Left forelimb (tissue), 1 donor: ENCODE data around the gene MSMP.

Experiments
- DNase-seq: peaks from one replicate; pipeline ENCODE4 v3.0.0-alpha.2; 2018; ENCODE audit warnings: low spot score

The MSMP gene

DNA sequence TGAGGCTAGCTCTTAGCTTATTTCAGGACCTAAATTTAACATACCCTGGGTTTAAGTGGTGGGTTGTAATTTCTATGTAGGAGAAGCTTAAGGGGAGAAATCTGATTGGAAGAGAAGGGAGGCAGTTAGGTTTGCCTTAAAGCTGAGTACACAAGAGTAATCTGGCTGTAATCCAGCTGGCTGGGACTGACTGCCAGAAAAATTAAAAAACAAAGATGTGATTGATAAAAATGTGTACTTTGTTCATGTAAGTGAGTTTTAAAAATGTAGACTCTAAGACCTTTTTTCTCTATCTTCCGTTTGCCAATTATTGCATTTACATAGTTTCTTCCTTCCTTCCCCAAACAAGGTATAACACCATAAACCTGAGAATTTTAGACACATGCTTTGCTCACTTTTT lies 17.5 kb upstream of the MSMP start:
- no peak for DNase-seq

DNA sequence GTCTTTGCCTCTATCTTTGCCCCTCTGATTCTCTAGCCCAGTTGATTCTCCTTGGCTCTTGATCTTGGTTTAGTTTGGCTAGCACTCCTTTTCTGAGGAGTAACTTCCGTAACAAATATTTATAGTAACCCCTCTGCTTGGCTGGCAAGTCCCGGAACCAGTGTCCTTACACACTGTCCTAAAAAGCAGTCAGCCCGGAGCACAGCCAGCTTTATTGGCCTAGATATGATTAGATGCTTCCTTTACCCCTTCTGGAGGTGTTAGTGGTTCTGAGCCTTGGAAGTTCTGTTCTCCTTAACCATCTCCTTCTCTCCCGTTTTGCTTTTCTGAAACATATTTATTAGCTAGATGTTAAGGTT lies 17.0 kb upstream of the MSMP start:
- no peak for DNase-seq

DNA sequence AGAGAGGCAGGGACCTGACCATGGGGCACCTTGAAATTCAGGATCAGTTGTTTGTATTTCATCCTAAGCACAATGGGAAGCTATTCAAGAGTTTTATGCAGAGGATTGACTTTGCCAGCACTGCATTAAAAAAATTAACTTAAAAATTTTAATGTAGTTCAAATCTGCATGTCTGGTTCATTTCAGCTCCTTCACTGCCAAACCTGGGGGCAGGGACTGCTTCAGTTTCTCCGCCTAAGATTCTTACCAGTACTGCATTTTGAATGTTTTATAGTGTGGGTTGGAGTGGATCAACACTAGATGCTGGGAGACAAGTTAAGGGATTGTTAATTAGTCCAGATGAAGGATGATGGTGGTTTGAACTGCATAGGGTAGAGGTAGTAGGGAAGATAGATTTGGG lies 15.7 kb upstream of the MSMP start:
- DNase-seq, result no peak

DNA sequence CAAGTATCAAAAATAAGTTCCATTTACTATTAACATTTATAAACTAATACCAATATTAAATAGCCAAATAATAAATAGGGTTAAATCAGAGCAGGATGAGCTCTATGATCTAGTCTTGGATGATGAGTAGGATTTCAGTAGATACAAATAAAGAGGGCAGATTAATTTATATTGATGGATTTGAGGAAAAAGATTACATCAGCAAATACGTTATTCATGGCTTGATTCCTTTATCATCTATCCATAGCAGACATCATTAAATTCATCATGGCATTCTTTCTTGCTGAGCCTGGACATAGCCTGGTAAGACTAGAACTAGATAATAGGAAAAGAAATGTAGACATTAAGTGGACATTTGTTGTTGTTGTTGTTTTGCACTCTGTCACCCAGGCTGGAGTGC lies 13.4 kb upstream of the MSMP start:
- DNase-seq, result no peak

DNA sequence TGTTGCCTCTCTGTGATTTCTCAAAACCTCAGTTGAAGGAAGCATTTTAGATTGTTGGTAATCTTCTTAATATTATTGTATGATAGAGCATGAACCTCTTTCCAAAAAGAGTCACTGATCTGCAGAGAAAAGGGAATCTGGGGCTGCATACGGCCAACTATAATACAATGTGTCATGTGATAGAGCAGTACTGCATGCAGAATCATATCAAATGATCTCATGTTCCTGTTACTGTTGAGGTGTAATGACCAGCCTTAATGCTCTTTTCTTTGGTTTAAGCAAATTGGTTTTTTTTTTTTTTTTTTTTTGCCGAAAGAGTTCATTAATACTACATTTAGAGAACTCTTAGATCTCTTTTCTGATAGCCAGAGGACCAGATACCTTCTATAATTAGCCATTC lies 12.9 kb upstream of the MSMP start:
- no peak for DNase-seq

DNA sequence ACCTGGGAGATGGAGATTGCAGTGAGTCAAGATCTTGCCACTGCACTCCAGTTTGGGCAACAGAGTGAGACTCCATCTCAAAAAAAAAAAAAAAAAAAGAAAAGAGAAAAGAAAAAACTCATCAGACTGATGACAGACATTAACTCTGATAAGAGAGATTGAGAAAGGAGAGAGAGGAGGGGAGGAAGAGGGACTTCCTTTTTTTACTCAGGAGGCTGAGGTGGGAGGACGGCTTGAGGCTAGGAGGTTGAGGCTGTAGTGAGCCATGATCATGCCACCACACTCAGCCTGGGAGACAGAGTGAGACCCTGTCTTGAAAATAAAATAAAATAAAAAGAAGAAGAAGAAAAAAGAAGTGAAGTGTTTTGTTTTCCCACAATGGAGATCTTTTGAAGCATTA lies 9.7 kb upstream of the MSMP start:
- DNase-seq, result no peak

DNA sequence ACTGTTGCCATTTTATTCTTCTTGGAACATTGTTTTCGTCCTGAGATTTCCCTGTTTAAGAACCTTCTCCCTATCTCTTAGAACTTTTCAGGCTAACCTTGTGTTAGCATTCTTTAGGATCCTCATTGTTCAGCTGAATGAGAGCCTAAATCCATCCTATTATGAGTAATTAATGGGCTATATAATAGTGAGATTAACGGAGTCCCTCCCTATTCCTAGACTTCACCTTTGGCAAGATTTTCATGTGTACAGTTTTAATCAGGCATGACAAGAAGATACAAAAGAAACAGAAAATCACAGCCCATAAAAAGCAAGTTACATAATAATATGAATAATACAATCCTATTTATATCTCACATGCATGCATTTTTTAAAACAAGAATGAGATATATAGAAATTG lies 9.1 kb upstream of the MSMP start:
- DNase-seq, result no peak

DNA sequence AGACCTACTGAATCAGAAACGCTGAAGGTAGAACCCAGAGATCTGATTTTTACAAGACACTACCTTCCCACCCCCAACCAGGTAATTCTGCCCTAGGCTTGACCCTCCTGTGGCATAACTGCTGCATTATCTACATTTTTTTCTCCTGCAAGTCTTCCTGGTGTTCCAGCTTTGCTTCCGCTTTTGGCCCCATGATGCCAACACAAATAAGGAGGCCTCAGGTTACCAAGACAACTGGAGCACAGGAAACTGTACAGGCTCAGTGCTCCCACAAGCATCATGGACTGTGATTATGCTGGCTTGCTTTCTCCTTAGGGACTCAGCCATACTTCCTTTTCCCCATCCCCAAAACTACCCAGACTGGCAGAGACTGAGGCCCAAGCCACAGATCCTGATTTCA lies 6.6 kb upstream of the MSMP start:
- DNase-seq, result no peak

DNA sequence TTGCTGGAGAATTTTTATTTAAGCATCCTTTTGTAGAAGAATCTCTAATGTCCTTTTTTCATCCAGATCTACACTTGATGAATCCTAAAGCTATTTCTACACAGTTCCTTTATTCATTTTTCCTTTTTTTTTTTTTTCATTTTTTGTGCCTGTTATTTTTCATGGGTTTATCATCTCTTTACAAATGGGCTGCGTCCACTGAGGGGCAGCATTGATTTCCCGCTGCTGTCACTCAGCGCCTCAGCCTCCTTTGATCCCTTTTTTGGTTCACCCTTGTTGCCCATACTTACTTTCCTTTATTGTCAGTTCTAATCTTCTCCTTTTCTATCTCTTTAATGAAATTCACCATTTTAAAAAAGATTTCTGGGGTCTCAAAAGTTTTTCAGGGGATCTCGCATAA lies 5.7 kb upstream of the MSMP start:
- DNase-seq, result no peak

DNA sequence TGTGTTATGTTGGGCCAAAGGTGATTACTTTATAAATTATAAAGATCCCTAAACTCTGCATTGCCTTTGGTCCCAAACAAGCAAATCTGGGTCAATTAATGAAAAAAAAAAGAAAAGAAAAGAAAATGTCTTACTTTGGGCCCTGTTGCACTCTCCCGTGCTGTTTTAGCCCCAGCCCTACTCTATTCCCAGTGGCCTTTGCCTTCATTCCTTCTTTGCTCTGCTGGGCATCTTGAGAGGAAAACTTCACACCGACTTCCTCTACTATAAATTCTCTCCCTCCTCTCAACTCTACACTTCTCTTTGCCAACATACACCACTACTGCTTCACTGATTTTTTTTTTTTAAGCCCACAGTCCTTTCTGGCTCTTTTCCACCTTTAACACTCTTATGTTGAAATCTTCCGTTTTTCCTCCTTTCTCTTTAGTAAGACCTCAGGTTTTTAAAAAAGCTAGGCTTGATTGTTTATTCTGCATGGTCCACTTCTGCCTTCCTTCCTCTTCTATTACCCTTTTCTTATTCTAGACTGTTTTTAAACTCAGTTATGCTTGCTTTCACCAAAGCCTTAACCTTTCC lies 4.5 kb upstream of the MSMP start:
- no peak for DNase-seq

DNA sequence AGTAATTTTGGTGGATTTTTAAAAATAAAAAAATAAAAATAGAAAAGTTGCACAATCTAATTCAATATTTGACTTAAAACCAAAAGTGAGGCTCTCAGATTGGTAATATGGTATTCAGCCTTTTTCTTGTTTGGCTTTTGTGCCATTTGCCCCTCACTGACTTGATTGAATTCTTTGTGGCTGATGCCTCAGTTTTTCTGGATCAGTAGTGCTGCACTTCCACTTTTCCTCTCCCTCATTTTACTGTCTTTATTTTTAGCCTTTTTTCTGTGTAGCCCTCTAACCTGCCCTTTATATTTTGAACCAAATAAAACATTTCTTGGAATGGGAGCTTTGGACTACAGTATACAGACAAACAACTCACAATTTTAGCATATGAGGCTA lies 3.8 kb upstream of the MSMP start:
- no peak for DNase-seq

DNA sequence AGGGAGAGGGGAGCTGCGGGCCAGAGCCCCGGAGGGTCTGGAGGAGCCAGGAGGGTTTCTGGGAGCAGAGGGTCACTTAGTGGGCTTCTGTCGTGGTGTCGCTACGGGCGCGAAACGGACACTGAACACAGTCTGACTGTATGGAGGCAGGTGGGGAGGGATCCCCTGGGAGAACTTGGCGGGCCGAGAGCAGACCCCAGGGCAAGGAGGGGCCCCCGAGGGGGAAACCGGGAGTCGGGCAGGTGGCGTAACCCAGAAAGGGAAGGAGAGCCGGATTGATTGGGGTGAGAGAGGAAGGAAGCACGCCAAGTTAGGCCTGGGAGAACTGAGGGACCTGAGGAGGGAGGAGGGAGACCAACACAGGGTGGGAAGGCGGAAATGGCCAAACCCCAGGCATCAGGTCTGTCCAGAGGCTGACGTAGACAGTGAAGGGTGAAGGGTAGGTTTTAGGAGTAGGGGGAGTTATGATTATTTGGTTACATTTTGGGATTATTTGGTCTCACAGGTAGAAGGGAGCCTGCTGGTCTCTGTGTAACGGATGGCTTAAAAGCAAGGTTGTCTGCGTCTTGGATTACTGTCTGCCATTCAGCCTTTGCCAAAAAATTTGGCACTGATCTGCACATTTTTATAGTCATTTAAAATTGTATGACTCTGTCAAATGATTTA lies 3.3 kb upstream of the MSMP start:
- DNase-seq, result no peak

DNA sequence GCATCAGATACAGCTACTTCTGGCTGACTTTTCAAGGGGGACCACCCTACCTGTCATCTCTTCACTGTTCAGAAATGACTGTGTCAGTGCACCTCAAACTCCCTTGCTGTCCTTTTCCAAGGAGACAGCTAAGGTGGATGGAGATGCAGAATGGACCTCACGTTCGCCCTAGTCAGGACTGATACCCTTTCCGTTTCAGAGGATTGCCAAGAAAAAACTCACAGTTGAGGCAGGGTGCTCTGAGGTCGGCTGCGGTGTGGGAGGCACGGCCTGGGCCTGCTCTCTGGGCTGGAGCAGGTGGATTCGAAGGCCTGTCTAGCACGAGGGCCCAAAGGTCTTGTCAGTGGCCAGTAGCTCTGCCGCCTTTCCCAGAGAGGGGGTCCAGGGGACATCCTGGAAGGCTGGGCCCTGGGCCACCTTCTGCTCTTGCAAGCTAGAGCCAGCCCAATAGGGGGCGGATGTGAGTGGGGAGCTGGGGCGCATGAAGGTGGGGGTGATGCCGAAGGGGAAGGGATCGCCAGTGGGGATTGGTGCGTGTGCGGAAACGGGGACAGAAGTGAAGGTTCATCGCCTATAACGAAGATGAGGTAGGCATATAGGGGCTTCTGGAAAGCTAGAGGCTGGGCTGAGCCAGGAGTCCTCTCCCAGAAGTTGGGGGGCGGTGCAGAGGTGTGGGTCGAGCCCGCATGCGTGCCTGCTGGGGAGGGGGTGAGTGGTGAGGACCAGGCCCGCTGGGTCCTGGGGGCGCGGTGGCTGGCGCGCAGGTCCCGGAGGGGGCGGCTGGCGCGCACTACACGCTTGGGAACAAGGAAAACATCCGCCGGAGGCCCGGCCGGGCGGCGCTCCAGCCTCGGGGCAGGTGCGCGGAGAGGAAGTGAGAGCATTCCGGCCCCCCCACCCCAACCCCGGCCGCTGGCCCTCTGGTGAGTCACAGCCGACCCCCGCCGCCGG lies 2.5 kb upstream of the MSMP start:
- peak; percentile 84 for DNase-seq

DNA sequence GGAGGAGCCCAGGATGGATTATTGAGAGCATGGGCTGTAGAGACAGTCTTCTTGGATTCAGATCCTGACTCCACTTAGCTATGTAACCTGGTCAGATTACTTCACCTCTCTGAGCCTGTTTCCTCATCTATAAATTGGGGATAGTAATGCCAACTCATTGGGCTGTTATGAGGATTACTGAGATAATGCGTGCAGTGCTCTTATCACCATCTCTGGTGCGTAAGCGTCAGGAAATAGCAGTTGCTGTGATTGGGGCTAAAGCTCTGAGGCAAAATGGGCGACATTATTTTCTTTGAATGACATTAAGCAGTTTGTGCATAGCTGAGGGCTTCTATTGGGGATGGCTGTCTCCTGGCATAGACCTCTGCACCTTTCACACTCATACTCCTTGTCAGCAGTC lies 995 bp upstream of the MSMP start:
- DNase-seq, result no peak

DNA sequence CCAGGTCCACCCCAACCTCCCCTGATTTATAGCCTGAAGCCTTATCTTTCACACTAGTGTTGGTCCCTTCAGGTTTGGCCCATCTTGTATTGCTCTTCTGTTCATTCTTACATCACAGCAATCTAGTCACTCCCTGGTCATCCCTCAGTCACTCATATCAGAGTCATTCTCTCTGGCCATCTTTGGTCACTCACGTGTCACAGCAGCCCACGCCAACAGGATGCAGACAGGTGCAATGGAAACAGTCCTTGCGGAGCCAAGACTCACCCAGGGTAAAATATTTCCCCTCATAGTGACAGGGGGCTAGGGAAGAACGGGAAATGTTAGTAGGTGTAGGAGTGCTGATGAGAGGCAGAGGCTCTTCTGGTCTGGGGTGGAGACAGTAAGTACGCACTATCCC lies 610 bp downstream of the MSMP start:
- DNase-seq, result no peak

DNA sequence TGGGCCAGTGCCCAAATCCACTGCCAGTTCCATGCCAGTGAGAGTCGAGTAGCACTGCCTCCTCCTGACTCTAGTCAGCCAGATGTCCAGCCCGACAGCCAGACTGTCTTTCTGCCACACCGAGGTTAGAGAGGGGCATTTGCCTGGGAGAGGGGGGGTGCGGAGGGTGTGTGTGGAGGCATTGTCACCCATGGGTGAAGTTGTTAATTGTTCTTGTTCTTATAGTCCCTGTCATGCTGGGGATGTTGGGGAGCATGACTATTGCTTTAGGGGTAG lies 3.9 kb downstream of the MSMP start:
- DNase-seq, result no peak

DNA sequence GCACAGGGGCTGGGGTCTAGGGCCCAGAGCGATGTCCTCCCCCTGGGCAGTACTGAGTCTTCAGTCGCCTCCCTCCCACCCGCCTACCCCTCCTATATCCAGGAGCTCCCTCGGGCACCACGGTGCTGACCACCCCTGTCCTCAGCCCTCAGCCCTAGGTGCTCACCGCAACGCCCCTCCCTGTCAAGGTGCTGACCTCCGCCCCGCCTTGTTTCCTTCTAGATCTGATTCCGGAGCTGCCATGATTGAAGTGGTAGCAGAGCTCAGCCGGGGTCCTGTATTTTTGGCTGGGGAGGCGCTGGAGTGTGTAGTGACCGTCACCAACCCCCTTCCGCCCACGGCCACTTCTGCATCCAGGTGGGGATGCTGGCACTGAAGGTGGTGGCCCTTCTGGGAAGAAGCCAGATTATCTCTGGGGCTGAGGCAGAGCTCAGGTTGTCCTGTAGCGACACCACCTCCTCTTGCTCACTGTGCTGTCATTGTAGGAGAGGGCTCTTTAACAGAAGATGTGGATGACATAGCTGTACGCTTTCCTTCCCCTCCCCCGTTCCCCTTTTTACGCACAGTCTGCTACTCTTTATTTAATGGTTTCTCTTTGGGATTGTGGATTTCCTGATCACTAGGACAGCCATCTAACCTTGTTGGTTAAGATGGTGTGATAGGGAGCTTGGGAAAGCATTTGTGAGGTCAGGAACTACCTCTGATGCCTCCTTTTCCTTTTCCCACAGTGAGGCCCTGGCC lies 4.4 kb downstream of the MSMP start:
- no peak for DNase-seq

DNA sequence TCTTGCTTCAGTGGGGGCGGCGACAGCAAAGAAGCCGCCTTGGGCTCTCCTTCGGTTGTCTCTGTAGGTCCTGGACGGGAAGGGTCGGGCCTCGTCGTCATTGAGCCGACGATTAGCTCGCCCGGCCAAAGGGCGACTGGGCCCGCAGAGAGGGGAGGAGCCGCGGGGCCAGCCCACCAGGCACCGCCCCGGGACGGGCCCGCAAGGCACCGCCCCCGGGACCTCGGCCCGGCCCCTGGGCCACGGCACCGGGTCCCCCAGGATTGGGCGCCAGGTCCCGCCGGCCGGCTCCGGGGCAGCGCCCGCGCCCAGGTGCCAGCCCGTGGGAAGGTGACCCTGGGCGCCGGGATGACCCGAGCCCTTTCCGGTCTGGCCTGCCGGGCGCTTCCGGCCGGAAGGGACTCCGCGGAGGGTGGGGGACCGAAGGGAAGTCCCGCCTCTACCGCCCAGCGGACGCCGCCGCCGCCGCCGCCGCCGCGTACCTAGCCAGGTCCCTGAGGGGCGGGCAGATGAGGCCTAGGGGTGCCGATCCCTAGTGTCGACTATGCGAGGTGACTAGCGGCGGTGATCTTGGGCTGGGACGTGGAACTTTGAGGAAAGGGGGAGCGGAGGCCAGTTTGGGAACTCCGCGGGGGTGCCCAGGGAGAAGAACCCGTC lies 5.1 kb downstream of the MSMP start, which contains the start of the genes GBA2 and RGP1:
GBA2 (minus strand) TSS at position 371 of the 657 bp plus-strand sequence. CDS start 524 bp downstream, outside the sequence.
RGP1 (plus strand) TSS at position 430 of the 657 bp plus-strand sequence. CDS start 469 bp downstream, outside the sequence.
- peak; percentile 88 for DNase-seq

DNA sequence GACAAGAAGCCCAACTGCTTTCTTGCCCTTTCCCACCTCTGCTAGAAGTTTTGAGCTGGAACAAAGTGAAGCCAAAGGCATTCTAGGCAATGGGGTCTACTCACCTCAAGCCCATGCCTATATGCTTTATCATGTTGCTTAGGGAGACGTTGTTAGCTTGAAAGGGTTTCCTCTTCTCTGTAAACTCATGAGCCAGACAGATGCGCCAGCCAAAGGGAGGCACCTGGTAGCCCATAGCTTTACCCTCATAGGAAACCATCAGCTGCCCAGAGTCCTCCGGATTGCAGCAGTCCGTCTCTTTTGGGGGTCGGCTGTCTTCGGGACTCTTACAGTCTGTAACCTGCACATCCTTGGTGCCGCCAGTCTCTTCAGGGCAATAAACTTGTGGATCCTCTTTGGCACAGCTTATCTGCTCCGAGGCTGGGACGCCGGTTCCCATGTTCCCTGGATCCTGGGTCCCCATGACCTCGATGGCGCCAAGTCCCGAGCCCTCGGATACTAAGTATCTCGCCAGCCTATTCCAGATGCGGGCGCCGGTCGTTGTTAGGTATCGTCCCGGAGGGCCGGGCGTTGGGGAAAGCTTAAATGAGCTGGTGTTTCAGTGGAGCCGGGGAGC lies 5.7 kb downstream of the MSMP start:
- DNase-seq, result no peak

DNA sequence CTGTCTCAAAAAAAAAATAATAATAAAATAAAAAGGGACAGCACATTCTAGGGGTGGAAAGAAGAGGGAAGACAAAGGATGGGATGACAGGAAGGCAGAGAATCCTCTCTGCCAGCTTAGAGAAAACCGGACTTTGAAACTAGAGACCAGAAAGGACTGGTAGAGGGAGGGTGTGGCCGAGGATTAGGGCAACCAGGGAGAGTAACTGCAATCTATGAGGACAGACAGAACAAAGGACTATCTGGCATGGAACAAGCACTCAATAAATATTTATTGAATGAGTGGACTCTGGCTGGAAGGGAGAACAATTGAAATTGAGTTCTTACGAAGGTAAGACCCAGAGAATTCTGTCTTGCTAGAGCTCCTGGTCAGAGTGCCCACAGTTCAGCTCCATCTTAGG lies 7.5 kb downstream of the MSMP start:
- no peak for DNase-seq

DNA sequence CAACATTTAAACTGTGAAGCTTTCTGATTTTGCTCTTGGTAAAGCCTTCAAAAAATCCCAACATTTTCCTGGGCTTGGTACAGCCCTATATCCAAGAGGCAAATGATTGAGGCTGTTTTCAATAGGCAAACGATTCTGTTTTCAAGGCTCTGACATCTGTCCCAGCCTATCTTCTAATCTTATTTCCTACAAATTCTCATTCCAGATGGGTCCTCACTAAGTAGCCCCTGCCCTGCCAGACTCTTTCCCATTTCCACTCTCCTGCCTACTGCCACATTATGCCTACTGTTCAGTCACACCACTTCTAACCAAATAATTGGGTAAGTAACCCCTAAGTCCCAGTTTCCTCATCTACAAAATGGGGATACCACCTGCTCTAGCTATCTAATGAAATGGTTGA lies 8.5 kb downstream of the MSMP start:
- no peak for DNase-seq
